Fibroblast of pulmonary artery (primary cell): ENCODE measurements around the gene IGFBP1.

Experiments
- DNase-seq: peaks from one replicate; pipeline ENCODE4 v3.0.0-alpha.2; 2010; ENCODE audit warnings: low read depth
- H3K4me3 ChIP-seq: replicated peaks from 2 replicates; pipeline ENCODE4 v1.5.1; 2011; ENCODE audit warnings: low read depth, mild to moderate bottlenecking, control low read depth, low read length, moderate library complexity
- TF ChIP-seq, protein P1 (sequence below): IDR thresholded peaks from 2 replicates; pipeline ENCODE4 v1.5.1; 2011; ENCODE audit warnings: mild to moderate bottlenecking, control low read depth, low read length, inconsistent platforms; ENCODE audit errors: missing control alignments

Gene IGFBP1

DNA sequence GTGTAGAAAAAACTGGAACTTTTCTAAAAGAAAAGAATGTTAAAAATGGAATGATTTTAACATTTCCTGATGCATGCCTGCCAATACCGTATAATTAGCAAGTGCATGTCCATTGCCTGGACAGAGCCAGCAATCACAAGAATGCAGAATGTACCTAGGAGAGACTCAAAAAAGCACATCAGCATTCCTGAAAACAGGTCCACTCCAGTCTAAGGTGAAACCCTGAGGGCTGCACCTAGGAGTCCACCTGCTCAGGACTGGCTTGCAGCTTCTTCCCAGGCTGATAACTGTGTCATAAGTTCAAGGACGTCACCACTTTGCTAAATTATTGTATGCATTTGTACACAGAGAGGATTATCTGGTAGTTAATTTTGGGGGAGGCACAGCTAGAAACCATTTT, 20.8 kb upstream of the IGFBP1 start:
- H3K4me3 ChIP-seq, result no peak overlapping the region
- TF ChIP-seq, protein P1, sequence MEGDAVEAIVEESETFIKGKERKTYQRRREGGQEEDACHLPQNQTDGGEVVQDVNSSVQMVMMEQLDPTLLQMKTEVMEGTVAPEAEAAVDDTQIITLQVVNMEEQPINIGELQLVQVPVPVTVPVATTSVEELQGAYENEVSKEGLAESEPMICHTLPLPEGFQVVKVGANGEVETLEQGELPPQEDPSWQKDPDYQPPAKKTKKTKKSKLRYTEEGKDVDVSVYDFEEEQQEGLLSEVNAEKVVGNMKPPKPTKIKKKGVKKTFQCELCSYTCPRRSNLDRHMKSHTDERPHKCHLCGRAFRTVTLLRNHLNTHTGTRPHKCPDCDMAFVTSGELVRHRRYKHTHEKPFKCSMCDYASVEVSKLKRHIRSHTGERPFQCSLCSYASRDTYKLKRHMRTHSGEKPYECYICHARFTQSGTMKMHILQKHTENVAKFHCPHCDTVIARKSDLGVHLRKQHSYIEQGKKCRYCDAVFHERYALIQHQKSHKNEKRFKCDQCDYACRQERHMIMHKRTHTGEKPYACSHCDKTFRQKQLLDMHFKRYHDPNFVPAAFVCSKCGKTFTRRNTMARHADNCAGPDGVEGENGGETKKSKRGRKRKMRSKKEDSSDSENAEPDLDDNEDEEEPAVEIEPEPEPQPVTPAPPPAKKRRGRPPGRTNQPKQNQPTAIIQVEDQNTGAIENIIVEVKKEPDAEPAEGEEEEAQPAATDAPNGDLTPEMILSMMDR, result no peak
- DNase-seq, result no peak

DNA sequence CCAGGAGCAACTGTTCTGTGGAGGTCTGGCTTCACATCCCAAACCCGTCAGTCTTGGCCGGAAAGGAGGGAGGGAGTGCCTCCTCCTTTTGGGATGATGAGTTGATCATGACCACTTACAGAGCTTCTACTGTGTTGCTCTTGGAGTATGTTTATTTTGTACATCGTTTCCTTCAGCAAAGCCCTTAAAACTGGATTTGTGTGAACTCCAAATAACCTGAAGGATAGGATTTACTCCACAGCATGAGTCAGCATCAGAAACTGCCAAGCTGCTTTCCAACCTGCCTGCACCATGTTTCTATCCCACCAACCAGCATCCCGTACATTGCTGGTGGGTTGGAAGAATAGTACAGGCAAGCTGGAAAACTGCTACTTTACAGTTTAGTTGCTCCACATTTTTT, 18.9 kb upstream of the IGFBP1 start:
- TF ChIP-seq, protein P1, result no peak
- H3K4me3 ChIP-seq, result no peak overlapping the region
- DNase-seq, result peak; percentile 29

DNA sequence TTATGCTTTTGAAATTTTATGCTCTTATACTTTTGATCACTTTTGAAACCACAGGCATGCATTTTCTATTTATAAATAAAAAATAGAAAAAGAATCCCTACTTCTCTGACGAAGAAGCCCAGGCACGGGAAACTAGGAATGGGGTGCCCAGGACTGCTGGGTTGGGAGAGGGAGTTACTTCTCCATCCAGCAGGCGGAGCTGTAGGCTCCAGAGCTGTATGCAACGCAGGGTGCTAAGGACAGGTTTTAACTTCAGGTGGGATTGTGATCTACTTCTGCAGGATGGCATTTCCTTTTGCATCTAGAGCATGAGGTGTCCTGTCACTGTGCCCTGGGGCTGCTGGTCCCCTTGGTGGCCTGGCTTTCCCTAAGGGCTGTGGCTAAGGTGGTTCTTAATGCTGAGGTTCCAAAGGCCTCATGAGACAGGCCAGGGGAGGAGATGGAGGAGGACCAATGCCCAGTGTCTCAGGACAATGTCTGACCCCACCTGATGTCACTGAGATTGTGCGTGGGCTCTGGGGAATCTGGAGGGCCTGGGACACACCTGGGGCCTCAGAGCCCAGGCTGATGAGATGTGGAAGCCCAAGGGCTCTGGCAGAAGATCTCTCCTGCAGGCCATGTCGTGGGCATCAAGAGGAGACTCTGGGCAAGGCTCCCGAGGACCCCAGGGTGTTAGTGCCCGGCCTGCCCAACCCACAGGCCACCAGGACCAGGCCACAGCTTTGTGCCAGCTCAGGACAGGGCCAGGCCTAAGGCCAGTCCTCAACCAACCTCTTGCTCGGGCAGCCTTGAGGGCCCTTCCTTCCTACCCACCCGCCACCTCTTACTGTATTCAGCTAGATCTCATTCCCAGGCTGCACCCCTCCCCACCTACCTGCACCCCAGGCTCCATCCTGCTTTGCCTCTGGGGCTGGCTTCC, 15.9 kb upstream of the IGFBP1 start:
- DNase-seq, result no peak
- TF ChIP-seq, protein P1, result peak; percentile 74
- no peak overlapping the region for H3K4me3 ChIP-seq

DNA sequence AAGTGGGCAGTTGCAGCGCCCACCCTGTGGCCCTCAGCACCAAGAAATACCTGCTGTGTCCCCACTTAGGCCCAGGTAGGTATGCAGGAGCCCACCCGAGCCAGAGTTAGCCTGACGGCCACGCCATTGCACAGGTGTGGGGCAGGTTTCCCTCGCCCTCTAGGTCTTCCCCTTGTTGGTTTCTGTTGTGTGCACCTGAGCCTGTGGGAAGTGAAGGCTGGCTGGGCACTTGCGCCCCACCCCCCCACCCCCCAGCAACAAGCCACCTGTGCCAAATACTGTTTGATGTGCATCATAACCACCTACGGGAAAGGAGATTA, 15.3 kb upstream of the IGFBP1 start, which contains the start of gene CCDC201:
Gene CCDC201, minus strand, starts transcription at position 48 of the 320 bp plus-strand sequence. CDS start 75 bp downstream, outside the sequence.
- no peak for DNase-seq
- TF ChIP-seq, protein P1, result no peak
- H3K4me3 ChIP-seq, result no peak within 1 kb of the TSS

DNA sequence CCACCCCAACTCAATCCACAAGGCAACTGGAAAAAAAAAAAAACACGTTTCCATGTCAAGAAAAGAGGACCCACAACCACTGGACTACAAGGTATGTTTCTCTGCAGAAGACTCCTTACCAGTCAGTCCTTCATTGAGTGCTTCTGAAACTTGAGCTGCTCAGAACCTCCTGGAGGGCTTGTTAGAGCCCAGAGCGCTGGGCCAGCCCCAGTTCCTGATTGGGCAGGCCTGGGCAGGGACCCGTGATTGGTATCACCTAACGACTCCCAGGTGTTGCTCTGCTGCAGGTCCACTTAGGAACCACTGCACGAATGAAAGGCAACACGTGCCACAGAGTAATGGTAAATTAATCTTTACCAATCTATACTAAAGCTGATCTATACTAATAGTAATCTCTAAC, 14.9 kb upstream of the IGFBP1 start:
- TF ChIP-seq, protein P1, result no peak
- DNase-seq, result no peak
- no peak overlapping the region for H3K4me3 ChIP-seq

DNA sequence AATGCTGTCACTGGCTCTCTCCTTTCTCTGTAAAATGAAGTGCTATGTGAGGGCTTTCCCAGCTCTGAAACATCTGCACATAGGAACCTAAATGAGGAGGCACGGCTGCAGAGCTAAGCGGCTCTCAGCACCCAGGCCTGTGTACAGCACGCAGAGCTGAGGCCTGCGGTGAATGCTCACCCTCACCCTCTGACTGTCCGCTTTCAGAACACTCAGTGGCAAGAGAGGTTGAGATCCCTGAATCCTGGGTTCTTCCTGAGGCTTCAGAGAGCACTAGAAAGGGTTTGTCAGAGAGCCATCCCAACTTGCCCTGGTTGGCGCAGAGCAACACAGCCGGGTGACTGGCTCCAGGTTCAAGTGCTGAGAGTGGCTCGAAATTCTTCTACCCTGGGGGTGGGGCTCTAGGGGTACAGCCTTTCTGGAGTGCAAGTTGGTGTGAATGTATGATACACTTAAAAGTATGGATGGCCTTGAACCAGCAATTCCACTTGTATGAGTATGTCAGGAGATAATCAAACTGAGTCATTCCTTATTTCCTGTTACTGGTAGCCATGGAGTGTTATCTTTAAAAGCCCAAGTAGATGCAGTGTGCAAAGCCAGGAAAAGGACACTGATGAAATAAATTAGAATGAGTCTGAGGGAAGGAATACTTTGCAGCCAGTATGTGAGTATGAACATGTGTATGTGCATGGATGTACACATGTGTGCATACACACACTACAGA, 13.7 kb upstream of the IGFBP1 start:
- peak; percentile 90 for DNase-seq
- TF ChIP-seq, protein P1, result no peak
- no peak overlapping the region for H3K4me3 ChIP-seq
